Limb (tissue), 2 donors: Measurements from ENCODE around the gene PODNL1.

Source experiments
- DNase-seq, 2 donors: peaks; one replicate each; pipeline ENCODE4 v3.0.0-alpha.2; 2016; ENCODE audit errors: extremely low spot score in 2 of 2

PODNL1 gene

GRCh38 chr19:13938301-13939064 lies at the start of gene PODNL1:
Gene PODNL1, minus strand, starts transcription at chr19:13938417. Its CDS starts 236 bp downstream, at chr19:13938181.
- DNase-seq = peak; percentile 33 to 63

GRCh38 chr19:13987101-13987890 lies 49.1 kb upstream of the PODNL1 start:
- no peak for DNase-seq

GRCh38 chr19:13986348-13986904 lies 48.2 kb upstream of the PODNL1 start:
- peak; percentile 76 to 80 for DNase-seq

- peak in 1 of 2 donors; percentile 29 for DNase-seq
Observed at GRCh38 chr19:13985771-13986347, 47.6 kb upstream of the PODNL1 start.

GRCh38 chr19:13984875-13985741 lies 46.9 kb upstream of the PODNL1 start:
- DNase-seq = no peak

GRCh38 chr19:13984186-13984585 lies 46.0 kb upstream of the PODNL1 start:
- peak in 1 of 2 donors; percentile 24 for DNase-seq

- peak in 1 of 2 donors; percentile 28 for DNase-seq
Observed at GRCh38 chr19:13983213-13983889, 45.1 kb upstream of the PODNL1 start.

- DNase-seq = no peak
Observed at GRCh38 chr19:13982773-13983172, 44.6 kb upstream of the PODNL1 start.

GRCh38 chr19:13981988-13982501 lies 43.8 kb upstream of the PODNL1 start:
- DNase-seq = peak in 1 of 2 donors; percentile 31

GRCh38 chr19:13981467-13981866 lies 43.2 kb upstream of the PODNL1 start:
- DNase-seq = no peak

GRCh38 chr19:13981021-13981420 lies 42.8 kb upstream of the PODNL1 start:
- DNase-seq = no peak

GRCh38 chr19:13980340-13980739 lies 42.1 kb upstream of the PODNL1 start:
- peak in 1 of 2 donors; percentile 31 for DNase-seq

- peak in 1 of 2 donors; percentile 37 for DNase-seq
Observed at GRCh38 chr19:13979686-13980085, 41.5 kb upstream of the PODNL1 start.

- DNase-seq = peak in 1 of 2 donors; percentile 75
Observed at GRCh38 chr19:13979244-13979615, 41.0 kb upstream of the PODNL1 start.

GRCh38 chr19:13978351-13979243 lies 40.4 kb upstream of the PODNL1 start:
- DNase-seq = peak; percentile 90 to 91

- DNase-seq = peak in 1 of 2 donors; percentile 38
Observed at GRCh38 chr19:13977803-13978202, 39.6 kb upstream of the PODNL1 start.

GRCh38 chr19:13976446-13976845 lies 38.2 kb upstream of the PODNL1 start:
- no peak for DNase-seq

GRCh38 chr19:13975870-13976269 lies 37.7 kb upstream of the PODNL1 start:
- no peak for DNase-seq

GRCh38 chr19:13974073-13974472 lies 35.9 kb upstream of the PODNL1 start:
- no peak for DNase-seq
